SW 1271 (cell line): Measurements from ENCODE around the gene PAPPA.

Source experiments
- DNase-seq, 2 experiments: peaks; one replicate each; lab custom pipeline; 2025; lab: John Stamatoyannopoulos, UW

The PAPPA gene

GRCh38 chr9:116318468-116319374 is 165.1 kb downstream of the PAPPA start:
- no peak for DNase-seq

GRCh38 chr9:116319480-116319879 is 165.9 kb downstream of the PAPPA start:
- DNase-seq, result no peak

GRCh38 chr9:116320290-116320689 is 166.7 kb downstream of the PAPPA start:
- DNase-seq, result no peak

- DNase-seq, result no peak
Measured at GRCh38 chr9:116322521-116322920, 168.9 kb downstream of the PAPPA start.

GRCh38 chr9:116323012-116323411 is 169.4 kb downstream of the PAPPA start:
- DNase-seq, result no peak

- DNase-seq, result no peak
Measured at GRCh38 chr9:116323571-116323970, 170.0 kb downstream of the PAPPA start.

- DNase-seq, result no peak
Measured at GRCh38 chr9:116325924-116326323, 172.3 kb downstream of the PAPPA start.

GRCh38 chr9:116327701-116328405 is 174.3 kb downstream of the PAPPA start:
- no peak for DNase-seq

- no peak for DNase-seq
Measured at GRCh38 chr9:116329470-116329869, 175.9 kb downstream of the PAPPA start.

- DNase-seq, result no peak
Measured at GRCh38 chr9:116331241-116331640, 177.7 kb downstream of the PAPPA start.

GRCh38 chr9:116332090-116332489 is 178.5 kb downstream of the PAPPA start:
- no peak for DNase-seq

- no peak for DNase-seq
Measured at GRCh38 chr9:116333254-116333653, 179.7 kb downstream of the PAPPA start.

- no peak for DNase-seq
Measured at GRCh38 chr9:116334546-116335150, 181.1 kb downstream of the PAPPA start.

GRCh38 chr9:116335392-116335791 is 181.8 kb downstream of the PAPPA start:
- DNase-seq, result no peak

GRCh38 chr9:116336133-116336862 is 182.7 kb downstream of the PAPPA start:
- DNase-seq, result no peak

- DNase-seq, result no peak
Measured at GRCh38 chr9:116337015-116337414, 183.4 kb downstream of the PAPPA start.

- no peak for DNase-seq
Measured at GRCh38 chr9:116340270-116340669, 186.7 kb downstream of the PAPPA start.

GRCh38 chr9:116342061-116342460 is 188.5 kb downstream of the PAPPA start:
- no peak for DNase-seq

GRCh38 chr9:116342941-116343340 is 189.3 kb downstream of the PAPPA start:
- no peak for DNase-seq

- no peak for DNase-seq
Measured at GRCh38 chr9:116344416-116344815, 190.8 kb downstream of the PAPPA start.

- no peak for DNase-seq
Measured at GRCh38 chr9:116345393-116345792, 191.8 kb downstream of the PAPPA start.

GRCh38 chr9:116345817-116346216 is 192.2 kb downstream of the PAPPA start:
- DNase-seq, result no peak
